Activated CD4-positive, alpha-beta memory T cell treated with anti-CD3 and anti-CD28 coated beads for 36 hours (primary cell): ENCODE measurements around the gene HOXB7. TPM values are rescaled to one million over a fixed set of nuclear protein-coding genes. Genes with fewer than 3 reads are reported as not detected.

ENCODE experiments used
- CTCF ChIA-PET: fragments of 350-600 bp; sonication (Branson Sonifier 250); formaldehyde crosslinking; loops from one replicate; lab custom pipeline; 2021; ENCODE audit warnings: antibody characterized with exemption, inconsistent platforms; lab: Charles Lee
- POLR2A ChIA-PET: fragments of 350-600 bp; sonication (Branson Sonifier 250); formaldehyde crosslinking; loops from one replicate; lab custom pipeline; 2021; ENCODE audit warnings: antibody characterized with exemption; lab: Charles Lee
- DNase-seq: peaks from one replicate; pipeline ENCODE4 v3.0.0-alpha.2; 2020
- H3K27ac Mint-ChIP-seq: one replicate; pipeline ENCODE4 v1.8.0; 2021; ENCODE audit warnings: mixed read lengths
- H3K27me3 Mint-ChIP-seq: one replicate; pipeline ENCODE4 v1.8.0; 2021; ENCODE audit warnings: mixed read lengths
- H3K36me3 Mint-ChIP-seq: one replicate; pipeline ENCODE4 v1.8.0; 2021; ENCODE audit warnings: mixed read lengths
- H3K4me1 Mint-ChIP-seq: one replicate; pipeline ENCODE4 v1.8.0; 2021; ENCODE audit warnings: low read depth, mixed read lengths
- H3K4me3 Mint-ChIP-seq: one replicate; pipeline ENCODE4 v1.8.0; 2021; ENCODE audit warnings: mild to moderate bottlenecking, mixed read lengths
- H3K9me3 Mint-ChIP-seq: one replicate; pipeline ENCODE4 v1.8.0; 2021; ENCODE audit warnings: mixed read lengths
- intact Hi-C: fragments of 100-400 bp; cut with micrococcal nuclease; formaldehyde crosslinking; loops from one replicate; pipeline ENCODE4 v1.15.1; 2023
- total RNA-seq, 2 experiments: library from RNA; stranded (reverse); gene quantifications; one replicate each; pipeline ENCODE4 v1.2.3, GENCODE V29; 2021

The HOXB7 gene
- total RNA-seq, 2 experiments from 2014 or later, result 0.36 to 0.44 TPM

DNA sequence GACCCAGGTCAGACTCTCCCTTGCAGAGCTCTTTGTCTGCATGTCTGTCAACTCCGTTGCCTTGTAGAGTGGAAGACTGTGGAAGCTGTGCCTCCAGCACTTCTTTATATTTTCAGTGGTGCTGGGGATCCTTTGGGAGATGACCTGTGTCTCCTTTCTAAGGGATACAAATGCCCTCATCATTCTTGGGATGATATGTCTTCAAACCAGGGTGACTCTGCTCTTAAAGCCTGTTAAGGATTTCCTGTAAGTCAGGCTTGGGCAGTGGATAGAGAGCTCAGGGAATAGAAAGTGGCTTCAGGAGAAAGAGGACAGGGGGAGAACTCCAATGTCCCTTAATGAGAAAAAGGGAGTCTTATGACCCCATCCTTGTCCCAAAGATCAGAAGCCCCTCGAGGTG, 22.3 kb downstream of the HOXB7 start:
- no peak for DNase-seq
- Mint-ChIP-seq H3K27me3 (peaks cover 75% of the 10 kb centered on the region), H3K9me3 (no peaks in the 10 kb centered on the region), H3K27ac (no peak overlapping the region), H3K36me3 (no peaks in the 10 kb centered on the region), H3K4me1 (peaks cover 24% of the 10 kb centered on the region), H3K4me3 (no peak overlapping the region)
- intact Hi-C loops, result no loop called here
- ChIA-PET POLR2A (no interaction called here), CTCF (interaction anchor here (0.9 to 3.2 kb wide), 9 partner anchors 11 to 508 kb away, joined by 3 to 14 read pairs (median 7); no protein-coding TSS in a partner anchor)

DNA sequence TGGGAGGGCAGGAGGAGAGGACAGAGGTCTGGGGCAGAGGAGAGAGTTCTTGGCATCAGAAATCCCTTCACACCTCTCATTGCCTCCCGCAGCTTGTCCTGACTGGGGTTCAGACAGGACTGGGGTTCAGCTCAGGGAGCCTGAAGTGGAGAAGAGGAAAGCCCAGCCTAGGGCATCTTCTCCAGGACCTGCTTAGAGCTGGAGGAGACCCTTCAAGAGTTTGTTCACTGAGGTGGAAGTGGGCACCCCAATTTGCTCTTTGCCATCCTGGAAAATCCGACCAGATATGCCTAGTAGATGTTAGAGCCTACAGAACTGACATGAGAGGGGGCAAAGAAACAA, 22.8 kb downstream of the HOXB7 start:
- H3K27ac Mint-ChIP-seq, result no peak overlapping the region
- H3K36me3 Mint-ChIP-seq, result no peaks in the 10 kb centered on the region
- intact Hi-C loops, result no loop called here
- H3K4me3 Mint-ChIP-seq, result no peak overlapping the region
- peaks cover 23% of the 10 kb centered on the region for H3K4me1 Mint-ChIP-seq
- peaks cover 74% of the 10 kb centered on the region for H3K27me3 Mint-ChIP-seq
- CTCF ChIA-PET, result interaction anchor here (0.9 to 3.2 kb wide), 11 partner anchors 12 to 562 kb away, joined by 3 to 14 read pairs (median 7); no protein-coding TSS in a partner anchor
- POLR2A ChIA-PET, result no interaction called here
- DNase-seq, result no peak
- no peaks in the 10 kb centered on the region for H3K9me3 Mint-ChIP-seq

DNA sequence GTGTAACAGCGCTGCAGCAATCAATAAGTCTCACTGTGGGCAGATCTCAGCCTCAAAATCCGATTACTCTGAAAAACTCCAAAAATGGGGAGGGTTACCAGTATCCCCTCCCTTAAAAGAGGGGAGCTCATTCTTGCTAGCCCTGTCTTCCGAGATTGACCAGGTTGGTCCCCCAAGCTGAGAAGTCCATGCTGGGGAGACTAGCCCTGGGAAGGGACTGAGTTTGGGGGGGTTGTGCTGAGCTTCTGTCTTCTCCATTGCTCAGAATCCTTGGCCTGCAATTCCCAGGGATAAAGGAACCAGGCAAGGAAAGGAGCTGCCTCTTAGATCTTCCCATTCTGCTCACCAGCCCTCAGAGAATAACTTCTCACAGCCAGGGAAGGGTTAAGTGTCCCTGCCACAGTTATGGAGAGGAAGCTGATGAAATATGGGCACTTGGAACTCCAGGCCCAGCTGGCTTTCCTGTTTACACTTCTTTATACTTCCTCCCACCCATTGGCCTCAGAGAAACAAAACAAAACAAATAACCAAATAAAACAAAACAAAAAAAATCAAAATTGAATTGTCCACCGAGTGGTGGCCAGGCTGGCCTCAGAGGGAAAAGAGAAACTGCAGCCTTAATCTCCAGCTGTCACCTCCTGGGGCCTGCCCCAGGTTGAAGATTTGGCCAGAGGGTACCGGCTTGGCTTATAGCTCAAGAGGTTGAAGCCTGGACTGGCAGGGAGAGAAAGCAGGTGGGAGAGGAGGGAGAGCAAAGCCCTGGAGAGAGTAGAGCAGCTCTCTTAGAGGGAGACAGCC, 23.3 kb downstream of the HOXB7 start:
- CTCF ChIA-PET, result interaction anchor here (0.9 to 3.2 kb wide), 11 partner anchors 12 to 561 kb away, joined by 3 to 14 read pairs (median 7); no protein-coding TSS in a partner anchor
- intact Hi-C loops, result no loop called here
- POLR2A ChIA-PET, result no interaction called here
- H3K4me1 Mint-ChIP-seq, result peaks cover 19% of the 10 kb centered on the region
- DNase-seq, result no peak
- H3K27ac Mint-ChIP-seq, result no peak overlapping the region
- no peak overlapping the region for H3K4me3 Mint-ChIP-seq
- no peaks in the 10 kb centered on the region for H3K36me3 Mint-ChIP-seq
- H3K27me3 Mint-ChIP-seq, result peaks cover 75% of the 10 kb centered on the region
- H3K9me3 Mint-ChIP-seq, result no peaks in the 10 kb centered on the region

DNA sequence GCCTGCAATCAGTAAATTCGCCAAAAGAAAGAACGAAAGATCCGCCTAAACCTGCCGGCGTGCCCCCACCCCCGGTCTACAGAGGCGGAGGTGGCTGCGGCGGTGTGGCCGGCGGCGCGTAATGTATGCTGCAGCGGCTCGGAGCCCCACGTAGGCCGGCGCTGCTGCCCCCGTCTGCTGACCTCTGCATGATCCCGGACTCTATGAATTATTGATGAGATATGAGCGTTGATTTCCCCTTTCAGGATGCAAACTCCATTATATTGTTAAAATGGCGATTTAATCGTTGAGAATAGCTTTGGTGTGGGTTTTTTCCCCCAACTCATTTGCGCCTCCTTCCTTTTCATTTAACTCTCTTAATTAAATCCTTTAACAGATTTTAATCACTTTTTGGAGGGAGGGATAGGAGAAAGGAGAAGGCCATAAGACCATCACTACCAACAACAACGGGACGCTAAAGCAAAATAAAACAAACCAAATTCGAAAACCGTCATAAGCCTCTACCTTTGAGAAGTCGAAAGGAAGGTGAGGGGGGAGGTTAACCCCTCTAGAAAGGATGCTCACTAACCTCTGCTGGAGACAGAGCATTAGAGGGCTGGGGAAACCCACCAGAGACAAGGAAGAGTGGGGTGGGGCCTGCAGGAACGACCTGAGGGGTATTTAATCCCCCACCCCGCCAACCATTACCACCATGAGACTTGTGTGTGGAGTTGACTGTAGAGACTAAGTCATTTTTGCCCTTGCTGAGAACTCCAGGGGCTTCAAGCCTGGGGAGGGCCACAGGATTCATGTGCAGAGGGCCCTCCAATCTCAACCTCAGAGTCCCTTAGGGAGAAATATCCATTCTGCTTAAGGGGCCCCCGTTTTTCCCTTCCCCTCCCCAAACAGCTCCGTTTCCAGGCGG, 24.2 kb downstream of the HOXB7 start:
- no peaks in the 10 kb centered on the region for H3K9me3 Mint-ChIP-seq
- CTCF ChIA-PET, result interaction anchor here (1.0 to 3.2 kb wide), 8 partner anchors 11 to 560 kb away, joined by 3 to 14 read pairs (median 8); no protein-coding TSS in a partner anchor
- no peaks in the 10 kb centered on the region for H3K36me3 Mint-ChIP-seq
- H3K4me3 Mint-ChIP-seq, result peak overlapping the region; percentile 88
- POLR2A ChIA-PET, result no interaction called here
- intact Hi-C loops, result no loop called here
- peaks cover 21% of the 10 kb centered on the region for H3K4me1 Mint-ChIP-seq
- no peak overlapping the region for H3K27ac Mint-ChIP-seq
- peaks cover 74% of the 10 kb centered on the region for H3K27me3 Mint-ChIP-seq
- DNase-seq, result peak; percentile 55

DNA sequence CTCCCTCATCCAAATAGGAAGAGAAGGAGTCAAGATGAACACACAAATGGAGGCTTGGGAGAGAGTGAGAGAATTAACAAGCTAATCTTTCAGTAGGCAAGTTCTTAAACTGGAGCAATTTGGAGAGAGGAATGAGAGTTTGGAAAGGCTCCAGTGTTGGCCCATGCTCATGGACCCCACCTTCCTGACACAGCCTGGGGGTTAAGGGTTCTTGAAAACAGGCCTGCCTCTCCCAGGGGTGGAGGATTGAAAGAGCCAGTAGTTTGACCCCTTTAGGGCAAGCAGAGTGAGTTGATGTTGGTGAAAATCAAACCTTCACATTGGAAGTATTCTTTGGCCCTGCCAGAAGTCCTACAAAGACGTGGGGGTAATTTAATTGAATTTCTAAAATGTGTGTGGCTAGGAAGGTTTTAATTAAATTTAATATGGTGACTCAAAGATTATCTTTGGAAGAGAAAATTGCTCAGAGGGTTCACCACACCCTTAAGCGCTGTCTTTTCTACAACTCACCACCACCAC, 26.5 kb downstream of the HOXB7 start:
- ChIA-PET CTCF (interaction anchor here (1.0 to 2.2 kb wide), 6 partner anchors 12 to 368 kb away, joined by 3 to 14 read pairs (median 3); no protein-coding TSS in a partner anchor), POLR2A (no interaction called here)
- peaks cover 38% of the 10 kb centered on the region for H3K4me1 Mint-ChIP-seq
- DNase-seq, result no peak
- H3K9me3 Mint-ChIP-seq, result no peaks in the 10 kb centered on the region
- peak overlapping the region; percentile 35 for H3K4me3 Mint-ChIP-seq
- H3K27ac Mint-ChIP-seq, result no peak overlapping the region
- intact Hi-C loops, result no loop called here
- no peaks in the 10 kb centered on the region for H3K36me3 Mint-ChIP-seq
- H3K27me3 Mint-ChIP-seq, result peaks cover 75% of the 10 kb centered on the region

DNA sequence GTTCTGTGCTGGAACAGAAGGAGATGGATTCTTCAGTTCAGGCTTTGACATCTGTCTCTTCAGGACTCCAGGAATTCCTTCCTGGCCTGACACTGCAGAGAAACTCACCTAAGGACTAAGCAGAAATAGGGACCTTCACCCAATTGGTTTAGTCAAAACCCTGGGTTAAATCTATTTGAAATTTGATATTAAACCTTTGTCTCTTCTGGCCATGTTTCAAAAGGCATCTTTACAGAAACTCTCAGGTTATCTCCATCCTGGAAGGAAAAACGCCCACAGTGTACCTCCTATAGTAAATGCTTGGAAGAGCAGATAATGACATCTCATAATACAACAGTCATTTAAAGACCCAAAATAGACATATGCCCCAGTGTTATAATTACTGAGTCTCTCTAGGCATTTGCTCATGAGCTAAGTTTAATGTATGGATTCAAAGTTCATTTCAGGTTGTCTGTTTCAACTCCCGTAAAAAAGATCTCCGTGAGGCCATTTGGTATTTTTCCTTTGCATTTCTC, 27.1 kb downstream of the HOXB7 start:
- ChIA-PET CTCF (interaction anchor here (1.0 to 2.2 kb wide), 7 partner anchors 12 to 368 kb away, joined by 3 to 14 read pairs (median 3); no protein-coding TSS in a partner anchor), POLR2A (no interaction called here)
- no peaks in the 10 kb centered on the region for H3K36me3 Mint-ChIP-seq
- no peak for DNase-seq
- intact Hi-C loops, result no loop called here
- H3K27me3 Mint-ChIP-seq, result peaks cover 79% of the 10 kb centered on the region
- no peak overlapping the region for H3K27ac Mint-ChIP-seq
- H3K4me1 Mint-ChIP-seq, result peaks cover 44% of the 10 kb centered on the region
- no peak overlapping the region for H3K4me3 Mint-ChIP-seq
- no peaks in the 10 kb centered on the region for H3K9me3 Mint-ChIP-seq

DNA sequence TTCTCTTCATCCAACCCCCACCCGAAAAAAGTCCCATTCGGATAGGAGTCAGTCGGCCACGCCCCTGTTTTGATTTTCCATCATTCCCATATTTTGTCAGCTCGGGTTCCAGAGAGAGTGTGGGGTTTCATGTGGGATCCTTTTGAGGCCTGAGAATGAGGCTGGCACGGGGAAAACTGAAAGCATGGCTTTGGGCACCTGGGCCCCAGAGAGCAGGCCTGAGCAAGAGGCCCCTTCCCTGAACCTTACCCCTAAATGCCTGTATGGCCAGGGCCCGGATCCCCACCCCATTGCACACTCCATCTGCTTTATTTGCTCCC, 28.1 kb downstream of the HOXB7 start:
- ChIA-PET CTCF (interaction anchor here (0.9 to 2.2 kb wide), 5 partner anchors 13 to 251 kb away, joined by 3 to 14 read pairs (median 5); no protein-coding TSS in a partner anchor), POLR2A (interaction anchor here (1.1 kb wide), 1 partner anchor 41 kb away, joined by 3 read pairs; no protein-coding TSS in a partner anchor)
- H3K27me3 Mint-ChIP-seq, result peaks cover 70% of the 10 kb centered on the region
- no peaks in the 10 kb centered on the region for H3K36me3 Mint-ChIP-seq
- peak overlapping the region; percentile 46 for H3K4me3 Mint-ChIP-seq
- H3K27ac Mint-ChIP-seq, result no peak overlapping the region
- no peak for DNase-seq
- H3K4me1 Mint-ChIP-seq, result peaks cover 45% of the 10 kb centered on the region
- intact Hi-C loops, result no loop called here
- no peaks in the 10 kb centered on the region for H3K9me3 Mint-ChIP-seq

DNA sequence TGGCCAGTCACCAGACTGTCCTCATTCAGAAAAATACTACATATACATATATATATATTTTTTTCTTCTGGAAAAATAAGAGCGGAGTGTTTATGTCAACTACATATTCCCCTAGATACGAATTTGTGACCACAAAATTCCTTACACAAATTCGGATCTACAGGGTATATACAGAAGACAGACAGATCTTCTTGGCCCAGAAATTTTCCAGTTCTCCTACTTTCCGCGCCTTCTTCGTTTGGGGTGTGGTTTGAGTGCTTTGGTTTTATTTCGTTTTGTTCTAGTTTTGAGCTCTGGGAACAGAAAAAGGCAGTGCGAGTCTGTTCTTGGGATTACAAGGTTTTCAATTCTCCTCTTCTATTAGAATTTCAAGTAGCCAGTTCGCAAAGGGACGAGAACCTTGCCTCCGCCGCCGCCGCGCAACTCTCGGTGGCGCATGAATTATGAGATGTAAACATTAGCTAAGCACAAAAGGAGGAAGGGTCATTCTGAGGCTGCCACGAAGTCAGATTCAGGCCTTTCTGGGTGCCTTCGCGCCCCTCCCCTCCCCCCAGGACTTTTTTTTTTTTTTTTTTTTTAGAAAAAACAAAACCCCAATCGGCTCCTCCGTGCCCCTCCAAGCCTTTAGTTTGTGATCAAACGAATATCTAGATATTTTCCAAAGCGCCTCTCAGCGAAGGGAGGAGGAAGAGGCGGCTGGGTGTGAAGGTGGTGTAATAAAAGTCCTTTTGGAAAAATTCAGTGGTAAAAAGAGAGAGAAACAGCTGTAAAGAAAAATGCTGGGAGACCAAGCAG, 30.9 kb downstream of the HOXB7 start:
- intact Hi-C loops, result loop anchor here (2.0 to 5.0 kb wide), 2 partner anchors 38 to 89 kb away; no protein-coding TSS in a partner anchor
- Mint-ChIP-seq H3K36me3 (no peaks in the 10 kb centered on the region), H3K27me3 (peaks cover 52% of the 10 kb centered on the region), H3K4me1 (peaks cover 37% of the 10 kb centered on the region), H3K4me3 (peak overlapping the region; percentile 33), H3K27ac (no peak overlapping the region), H3K9me3 (no peaks in the 10 kb centered on the region)
- DNase-seq, result no peak
- ChIA-PET CTCF (no interaction called here), POLR2A (no interaction called here)

DNA sequence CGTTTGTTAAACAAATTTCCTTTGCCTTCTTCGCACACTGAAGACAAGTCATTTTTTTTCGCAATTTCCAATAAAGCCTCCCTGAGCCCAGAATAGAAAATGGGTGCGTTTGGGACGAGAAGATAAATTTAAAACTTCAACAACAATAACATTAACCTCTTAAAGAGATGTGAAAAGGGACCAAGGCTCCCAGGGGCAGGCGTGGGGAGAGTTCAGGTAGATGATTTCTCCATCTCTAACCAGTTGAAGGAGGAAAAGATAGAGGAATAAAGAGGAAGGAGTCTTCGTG, 31.4 kb downstream of the HOXB7 start:
- intact Hi-C loops, result loop anchor here (2.0 to 5.0 kb wide), 2 partner anchors 37 to 89 kb away; no protein-coding TSS in a partner anchor
- ChIA-PET CTCF (no interaction called here), POLR2A (no interaction called here)
- H3K36me3 Mint-ChIP-seq, result no peaks in the 10 kb centered on the region
- no peak overlapping the region for H3K27ac Mint-ChIP-seq
- H3K4me1 Mint-ChIP-seq, result peaks cover 35% of the 10 kb centered on the region
- peaks cover 52% of the 10 kb centered on the region for H3K27me3 Mint-ChIP-seq
- peak overlapping the region; percentile 80 for H3K4me3 Mint-ChIP-seq
- H3K9me3 Mint-ChIP-seq, result no peaks in the 10 kb centered on the region
- no peak for DNase-seq

DNA sequence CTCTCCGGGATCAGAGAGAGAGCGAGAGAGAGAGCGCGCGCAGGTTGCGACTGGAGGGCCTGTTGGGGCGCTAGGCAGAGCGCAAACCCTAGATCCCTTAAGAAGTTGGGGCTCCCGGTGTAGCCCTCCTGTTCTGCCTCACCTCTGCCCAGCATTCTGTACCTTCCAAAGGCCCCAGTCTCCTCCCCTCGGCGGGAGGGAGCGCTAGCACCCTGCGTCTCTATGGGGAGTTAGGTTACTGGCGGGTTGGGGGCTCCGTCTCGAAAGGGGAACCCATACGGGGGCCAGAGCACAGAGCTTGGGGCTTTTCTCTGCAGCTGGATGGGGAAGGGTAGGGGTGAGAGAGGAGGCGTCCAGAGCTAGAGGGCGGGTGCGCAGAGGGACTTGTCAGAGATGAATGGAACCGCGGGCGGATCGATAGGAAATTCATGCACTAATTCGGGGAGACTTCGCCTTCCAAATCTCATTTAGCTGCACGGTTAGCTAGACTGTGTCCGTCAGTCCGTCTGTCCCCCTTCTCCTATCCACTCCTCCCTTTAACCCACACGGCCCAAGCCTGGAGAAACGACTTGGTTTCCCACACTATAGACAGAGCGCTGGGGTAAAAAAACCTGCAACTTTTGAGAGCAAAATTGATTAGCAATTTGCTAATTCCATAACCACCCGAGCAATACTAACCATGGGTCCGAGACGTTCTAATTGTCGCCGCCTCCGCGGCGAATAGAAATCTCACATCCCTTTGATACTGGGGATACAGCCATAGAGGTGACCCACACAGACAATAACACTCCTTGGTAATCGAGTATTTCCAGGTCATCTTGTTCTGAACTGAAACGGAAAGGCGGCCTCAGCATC, 32.0 kb downstream of the HOXB7 start:
- peaks cover 47% of the 10 kb centered on the region for H3K27me3 Mint-ChIP-seq

More for the DNA sequence above, 32.0 kb downstream of the HOXB7 start:
- Mint-ChIP-seq H3K9me3 (no peaks in the 10 kb centered on the region), H3K36me3 (no peaks in the 10 kb centered on the region), H3K4me3 (peak overlapping the region; percentile 80), H3K4me1 (peaks cover 35% of the 10 kb centered on the region), H3K27ac (peak overlapping the region; percentile 59)
- DNase-seq, result peak; percentile 34
- intact Hi-C loops, result loop anchor here (2.0 to 5.0 kb wide), 2 partner anchors 37 to 88 kb away; no protein-coding TSS in a partner anchor
- POLR2A ChIA-PET, result no interaction called here
- CTCF ChIA-PET, result interaction anchor here (1.3 kb wide), 1 partner anchor 36 kb away, joined by 3 read pairs; no protein-coding TSS in a partner anchor
